ENCODE results near the gene PRIMPOL.
A peak's percentile ranks its signal among the peaks of the same experiment; 100 is the strongest.

Gene PRIMPOL

DNA sequence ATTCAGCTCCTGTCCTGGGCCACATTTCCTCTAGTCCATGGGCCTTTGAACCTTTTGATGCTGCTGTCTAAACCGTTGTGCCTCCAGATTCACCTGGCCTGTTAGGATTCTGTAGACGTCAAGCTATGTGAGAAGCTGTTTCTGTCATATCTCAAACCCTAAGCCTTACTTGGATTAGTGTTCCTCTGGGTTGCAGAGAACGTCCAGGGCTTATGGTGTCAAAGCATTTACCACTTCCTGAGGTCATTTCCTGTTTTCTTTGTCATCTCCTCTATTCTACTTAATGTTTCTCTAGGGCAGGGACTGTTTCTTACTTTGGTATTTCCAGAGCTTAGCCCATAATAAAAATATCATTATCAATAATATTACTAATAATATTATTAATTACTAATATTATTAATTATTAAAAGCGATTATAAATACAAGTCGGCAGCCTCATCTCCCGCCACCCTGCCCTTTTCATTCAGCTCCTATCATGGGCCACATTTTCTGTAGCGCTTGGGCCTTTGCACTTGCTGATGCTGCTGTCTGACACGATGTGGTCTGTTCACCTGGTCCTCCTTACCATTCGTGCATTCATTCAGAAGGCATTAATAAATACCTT is 19.1 kb downstream of the PRIMPOL start:
- H3K27ac Mint-ChIP-seq = peak overlapping the region; percentile 42
- H3K4me1 Mint-ChIP-seq = peaks cover 11% of the 10 kb centered on the region
- no peaks in the 10 kb centered on the region for H3K27me3 Mint-ChIP-seq
- DNase-seq (ENCODE audit: low spot score in 2 of 2) (no peak), ATAC-seq (ENCODE audit: low read depth) (peak; percentile 27)
- H3K9me3 Mint-ChIP-seq = no peaks in the 10 kb centered on the region
- no peak overlapping the region for H3K4me3 Mint-ChIP-seq
- H3K36me3 Mint-ChIP-seq = peaks cover 19% of the 10 kb centered on the region

DNA sequence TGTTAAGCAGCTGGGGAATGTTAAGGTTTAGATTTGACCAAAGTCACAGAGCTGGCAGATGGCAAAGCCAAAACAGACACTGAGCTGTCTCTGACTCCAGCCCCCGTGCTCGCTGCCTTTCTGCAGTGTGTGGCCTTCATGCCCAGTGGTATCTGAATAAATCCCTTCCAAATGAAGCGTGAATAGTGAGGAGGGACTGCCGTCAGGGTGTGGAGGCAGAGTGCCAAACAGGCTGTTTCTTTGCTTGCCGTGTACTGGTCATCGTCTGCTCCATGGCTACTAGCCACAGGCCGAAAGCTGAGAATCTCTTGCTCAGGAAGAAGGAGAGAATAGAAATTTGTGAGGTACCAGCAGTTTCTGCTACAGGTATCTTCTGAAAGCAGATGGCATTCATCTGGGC is 19.7 kb downstream of the PRIMPOL start:
- peak overlapping the region; percentile 42 for H3K27ac Mint-ChIP-seq
- H3K36me3 Mint-ChIP-seq = peaks cover 23% of the 10 kb centered on the region
- H3K4me3 Mint-ChIP-seq = no peak overlapping the region
- no peak for ATAC-seq (ENCODE audit: low read depth)
- no peak for DNase-seq (ENCODE audit: low spot score in 2 of 2)
- H3K9me3 Mint-ChIP-seq = no peaks in the 10 kb centered on the region
- peaks cover 11% of the 10 kb centered on the region for H3K4me1 Mint-ChIP-seq
- H3K27me3 Mint-ChIP-seq = no peaks in the 10 kb centered on the region

DNA sequence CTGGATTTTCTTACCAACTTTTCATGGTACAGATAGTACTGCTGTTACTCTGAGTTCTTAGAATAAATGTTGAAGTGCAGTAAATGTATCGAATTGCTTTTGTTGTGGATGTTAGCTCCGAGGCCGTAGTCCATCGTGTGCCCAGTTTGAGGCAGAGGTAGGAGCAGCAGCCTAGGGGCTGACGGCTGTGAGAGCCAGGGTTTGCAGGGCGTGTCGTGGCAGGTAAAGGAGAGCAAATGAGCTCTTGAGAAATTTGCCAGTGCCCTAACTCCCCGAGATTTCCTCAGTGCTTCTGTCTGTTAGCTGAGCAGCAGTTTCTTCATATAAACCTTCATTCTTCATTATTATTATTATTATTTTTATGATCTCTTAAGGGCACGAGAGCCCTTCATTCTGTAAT is 21.6 kb downstream of the PRIMPOL start:
- peaks cover 24% of the 10 kb centered on the region for H3K36me3 Mint-ChIP-seq
- H3K9me3 Mint-ChIP-seq = no peaks in the 10 kb centered on the region
- ATAC-seq (ENCODE audit: low read depth) = no peak
- no peak overlapping the region for H3K4me3 Mint-ChIP-seq
- H3K4me1 Mint-ChIP-seq = peaks cover 11% of the 10 kb centered on the region
- H3K27ac Mint-ChIP-seq = no peak overlapping the region
- H3K27me3 Mint-ChIP-seq = no peaks in the 10 kb centered on the region
- no peak for DNase-seq (ENCODE audit: low spot score in 2 of 2)

DNA sequence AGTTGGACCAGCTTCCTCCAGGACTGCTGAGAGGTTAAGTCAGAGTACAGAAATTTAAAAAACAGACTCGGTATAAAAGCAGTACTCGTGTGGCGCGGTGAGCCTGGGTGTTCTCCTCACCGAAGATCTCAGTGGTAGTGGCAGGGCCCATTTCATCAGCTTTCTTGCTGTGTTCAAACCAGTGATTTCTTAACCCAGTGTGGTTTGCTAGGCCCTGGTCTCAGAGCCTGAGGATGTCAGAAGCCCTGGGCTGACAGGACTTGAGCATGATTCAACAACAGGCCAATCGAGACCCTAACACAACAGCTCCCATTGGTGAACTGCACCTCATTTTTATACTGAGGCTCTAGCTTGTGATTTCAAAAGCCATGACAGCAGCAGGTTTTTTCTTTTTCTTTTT is 23.2 kb downstream of the PRIMPOL start:
- H3K9me3 Mint-ChIP-seq = no peaks in the 10 kb centered on the region
- no peaks in the 10 kb centered on the region for H3K27me3 Mint-ChIP-seq
- no peak for DNase-seq (ENCODE audit: low spot score in 2 of 2)
- H3K27ac Mint-ChIP-seq = no peak overlapping the region
- no peak overlapping the region for H3K4me3 Mint-ChIP-seq
- H3K36me3 Mint-ChIP-seq = peaks cover 17% of the 10 kb centered on the region
- ATAC-seq (ENCODE audit: low read depth) = no peak
- H3K4me1 Mint-ChIP-seq = peaks cover 11% of the 10 kb centered on the region

DNA sequence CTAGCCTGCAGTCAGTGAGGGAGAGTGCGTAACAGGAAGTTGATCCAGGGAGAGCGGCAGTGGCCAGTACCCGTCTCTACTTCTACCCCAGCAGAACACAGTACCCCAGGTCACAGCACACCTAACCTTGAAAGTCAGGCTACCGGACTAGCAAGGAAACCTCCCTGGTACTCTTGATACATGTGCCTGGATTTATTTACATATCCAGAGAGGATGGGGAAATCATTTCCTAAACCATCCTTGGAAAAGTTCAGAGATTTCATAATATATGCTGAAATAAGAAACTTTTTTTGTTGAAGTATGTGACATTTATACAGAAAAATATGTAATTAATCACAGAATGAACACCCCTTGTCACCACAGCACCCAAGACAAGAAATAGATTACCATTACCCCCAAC is 24.5 kb downstream of the PRIMPOL start:
- no peak for ATAC-seq (ENCODE audit: low read depth)
- Mint-ChIP-seq H3K27me3 (no peaks in the 10 kb centered on the region), H3K4me1 (peaks cover under 1% of the 10 kb centered on the region), H3K36me3 (peaks cover 8% of the 10 kb centered on the region), H3K4me3 (no peak overlapping the region), H3K27ac (peak overlapping the region; percentile 19), H3K9me3 (no peaks in the 10 kb centered on the region)
- DNase-seq (ENCODE audit: low spot score in 2 of 2) = no peak

DNA sequence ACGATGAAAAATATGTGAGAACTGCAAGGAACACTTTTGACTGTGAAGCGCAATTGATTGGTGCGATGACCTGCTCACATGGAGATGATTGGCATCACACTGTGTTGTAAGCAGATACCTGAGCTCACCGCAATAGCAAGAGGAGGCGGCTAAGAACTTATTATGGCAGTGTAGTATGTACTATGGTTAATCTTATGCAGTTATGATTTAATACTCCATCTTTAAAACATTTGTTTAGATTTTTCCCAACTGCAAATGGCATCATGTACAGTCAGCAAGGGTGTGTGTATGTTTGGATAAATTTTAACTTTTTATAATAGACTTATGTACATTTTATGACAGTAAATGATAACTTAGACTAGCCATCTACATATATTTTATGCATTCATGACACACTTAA is 25.5 kb downstream of the PRIMPOL start:
- no peaks in the 10 kb centered on the region for H3K9me3 Mint-ChIP-seq
- no peaks in the 10 kb centered on the region for H3K27me3 Mint-ChIP-seq
- no peak overlapping the region for H3K27ac Mint-ChIP-seq
- no peak overlapping the region for H3K4me3 Mint-ChIP-seq
- no peak for DNase-seq (ENCODE audit: low spot score in 2 of 2)
- peaks cover 8% of the 10 kb centered on the region for H3K36me3 Mint-ChIP-seq
- no peaks in the 10 kb centered on the region for H3K4me1 Mint-ChIP-seq
- ATAC-seq (ENCODE audit: low read depth) = no peak

DNA sequence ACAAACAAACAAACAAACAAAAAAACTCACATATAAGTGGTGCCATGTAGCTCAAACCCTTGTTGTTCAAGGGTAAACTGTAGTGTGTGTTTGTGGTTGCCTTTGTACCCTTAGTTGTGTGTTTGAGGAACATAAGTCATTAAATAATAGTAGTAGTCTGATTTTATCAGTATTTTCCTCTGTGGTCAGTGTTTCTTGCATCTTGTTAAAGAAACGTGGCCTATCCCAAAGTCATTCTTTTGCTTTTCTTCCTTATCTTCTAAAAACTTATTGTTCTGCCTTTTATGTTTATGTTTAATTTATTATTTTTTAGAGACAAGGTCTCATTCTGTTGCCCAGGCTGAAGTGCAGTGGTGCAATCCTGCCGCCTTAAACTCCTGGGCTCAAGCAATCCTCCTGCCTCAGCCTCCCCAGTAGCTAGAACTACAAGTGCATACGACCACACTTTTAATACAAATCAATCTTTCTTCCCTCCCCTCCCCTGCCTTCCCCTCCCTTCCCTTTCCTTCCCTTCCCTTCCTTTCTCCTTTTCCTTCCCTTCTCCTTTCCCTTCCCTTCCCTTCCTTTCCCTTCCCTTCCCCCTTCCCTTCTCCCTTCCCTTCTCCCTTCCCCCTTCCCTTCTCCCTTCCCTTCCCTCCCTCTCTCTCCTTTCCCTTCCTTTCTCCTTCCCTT is 26.4 kb downstream of the PRIMPOL start:
- Mint-ChIP-seq H3K36me3 (peaks cover 10% of the 10 kb centered on the region), H3K27me3 (no peaks in the 10 kb centered on the region), H3K4me3 (no peak overlapping the region), H3K27ac (no peak overlapping the region), H3K4me1 (no peaks in the 10 kb centered on the region), H3K9me3 (no peaks in the 10 kb centered on the region)
- ATAC-seq (ENCODE audit: low read depth) = no peak
- DNase-seq (ENCODE audit: low spot score in 2 of 2) = no peak

DNA sequence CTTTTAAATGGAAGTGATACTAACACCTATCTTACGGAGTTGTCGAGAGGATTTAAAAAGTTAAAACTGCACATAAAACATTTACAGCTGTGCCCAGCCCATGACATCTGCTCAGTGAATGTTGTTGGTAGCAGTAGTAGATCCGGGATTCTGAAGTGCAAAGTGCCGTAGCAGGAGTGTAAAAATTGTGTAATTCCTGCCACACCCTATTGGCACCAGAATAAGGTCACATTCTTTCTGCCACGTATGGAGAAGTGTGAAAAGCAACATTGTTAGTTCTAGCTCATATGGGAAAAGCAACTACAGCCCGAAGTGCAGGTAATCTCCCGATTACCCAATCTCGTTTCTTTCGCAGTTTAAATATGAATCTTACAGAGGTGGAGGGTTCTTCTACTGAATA is 31.2 kb downstream of the PRIMPOL start:
- Mint-ChIP-seq H3K27ac (no peak overlapping the region), H3K27me3 (no peaks in the 10 kb centered on the region), H3K4me3 (no peak overlapping the region), H3K36me3 (peaks cover 5% of the 10 kb centered on the region), H3K4me1 (peaks cover 3% of the 10 kb centered on the region), H3K9me3 (no peaks in the 10 kb centered on the region)
- DNase-seq (ENCODE audit: low spot score in 2 of 2) (no peak), ATAC-seq (ENCODE audit: low read depth) (no peak)

DNA sequence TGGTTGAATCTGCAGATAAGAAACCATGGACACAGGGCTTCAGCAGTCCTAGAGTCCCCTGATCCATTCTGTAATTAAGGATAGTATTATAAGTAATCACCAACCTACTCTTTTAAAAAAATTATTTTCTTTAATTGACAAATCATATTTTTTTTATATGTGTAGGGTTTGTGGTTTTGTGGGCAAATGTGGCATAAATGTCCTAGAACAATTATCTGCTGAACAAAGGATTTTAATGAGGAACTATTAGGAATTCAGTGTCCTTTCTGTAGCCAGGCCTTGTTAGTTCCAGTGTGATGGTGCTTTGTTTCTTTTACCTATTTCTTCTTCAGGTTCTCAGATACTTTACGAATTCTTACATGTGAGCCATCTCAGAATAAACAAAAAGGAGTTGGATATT is 32.4 kb downstream of the PRIMPOL start:
- Mint-ChIP-seq H3K27me3 (no peaks in the 10 kb centered on the region), H3K9me3 (no peaks in the 10 kb centered on the region), H3K4me3 (no peak overlapping the region), H3K36me3 (peaks cover 5% of the 10 kb centered on the region), H3K27ac (no peak overlapping the region), H3K4me1 (peaks cover 3% of the 10 kb centered on the region)
- no peak for DNase-seq (ENCODE audit: low spot score in 2 of 2)
- ATAC-seq (ENCODE audit: low read depth) = no peak

DNA sequence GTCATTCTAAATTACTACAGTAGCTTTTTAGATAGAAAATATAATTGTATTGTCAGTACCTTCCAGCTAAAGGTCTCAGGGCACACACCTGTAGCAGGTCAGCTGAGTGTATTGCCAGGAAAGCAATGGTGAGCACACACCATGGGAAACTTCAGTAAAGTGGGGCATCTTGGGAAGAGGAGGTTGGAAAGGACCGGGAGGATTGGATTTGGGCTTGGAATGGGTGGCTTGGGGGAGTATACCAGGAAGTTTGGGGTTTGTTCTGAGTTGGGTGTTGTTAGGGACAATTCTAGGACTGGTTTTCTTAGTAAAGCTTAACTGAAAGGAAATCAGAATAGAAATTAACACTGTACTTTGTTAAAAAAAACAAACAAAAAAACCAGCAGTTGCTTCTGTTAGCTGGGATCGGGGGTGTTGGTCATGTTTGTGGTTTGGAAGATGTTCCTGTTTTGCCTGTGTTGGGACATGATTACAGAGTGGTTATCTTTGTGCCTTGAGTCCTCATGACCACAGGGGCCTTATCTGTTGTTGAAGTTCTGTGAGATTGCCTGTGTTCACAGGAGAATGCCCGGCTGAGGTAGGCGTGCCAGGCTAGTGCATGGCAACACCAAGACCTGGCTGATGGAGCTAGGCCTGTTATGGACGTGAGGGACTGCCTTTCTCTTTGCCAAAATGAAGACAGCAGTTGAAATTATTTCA is 35.1 kb downstream of the PRIMPOL start:
- no peaks in the 10 kb centered on the region for H3K27me3 Mint-ChIP-seq
- DNase-seq (ENCODE audit: low spot score in 2 of 2) = no peak
- no peak overlapping the region for H3K4me3 Mint-ChIP-seq
- peaks cover 3% of the 10 kb centered on the region for H3K4me1 Mint-ChIP-seq
- no peak overlapping the region for H3K27ac Mint-ChIP-seq
- no peaks in the 10 kb centered on the region for H3K9me3 Mint-ChIP-seq
- H3K36me3 Mint-ChIP-seq = peaks cover 9% of the 10 kb centered on the region
- no peak for ATAC-seq (ENCODE audit: low read depth)

DNA sequence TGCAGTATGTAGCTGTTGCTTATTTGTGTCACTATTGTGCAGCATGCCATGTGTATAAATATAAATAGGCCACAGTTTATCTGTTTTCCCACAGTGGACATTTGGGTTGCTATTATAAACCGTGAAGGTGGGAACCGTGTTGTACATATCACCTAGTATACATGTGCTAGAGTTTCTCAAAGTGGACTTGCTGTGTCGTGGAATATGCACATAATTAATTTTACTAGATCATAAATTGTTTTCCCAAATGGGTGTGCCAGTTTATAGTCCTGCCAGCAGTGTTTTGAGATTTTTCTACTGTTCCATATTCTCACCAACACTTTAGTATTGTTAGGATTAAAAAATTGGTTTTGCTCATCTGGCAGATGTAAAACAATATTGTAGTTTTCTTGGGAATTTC is 38.5 kb downstream of the PRIMPOL start:
- ATAC-seq (ENCODE audit: low read depth) (no peak), DNase-seq (ENCODE audit: low spot score in 2 of 2) (no peak)
- H3K9me3 Mint-ChIP-seq = no peaks in the 10 kb centered on the region
- peak overlapping the region; percentile 60 for H3K27ac Mint-ChIP-seq
- no peak overlapping the region for H3K4me3 Mint-ChIP-seq
- H3K36me3 Mint-ChIP-seq = peaks cover 11% of the 10 kb centered on the region
- H3K4me1 Mint-ChIP-seq = peaks cover 3% of the 10 kb centered on the region
- no peaks in the 10 kb centered on the region for H3K27me3 Mint-ChIP-seq

DNA sequence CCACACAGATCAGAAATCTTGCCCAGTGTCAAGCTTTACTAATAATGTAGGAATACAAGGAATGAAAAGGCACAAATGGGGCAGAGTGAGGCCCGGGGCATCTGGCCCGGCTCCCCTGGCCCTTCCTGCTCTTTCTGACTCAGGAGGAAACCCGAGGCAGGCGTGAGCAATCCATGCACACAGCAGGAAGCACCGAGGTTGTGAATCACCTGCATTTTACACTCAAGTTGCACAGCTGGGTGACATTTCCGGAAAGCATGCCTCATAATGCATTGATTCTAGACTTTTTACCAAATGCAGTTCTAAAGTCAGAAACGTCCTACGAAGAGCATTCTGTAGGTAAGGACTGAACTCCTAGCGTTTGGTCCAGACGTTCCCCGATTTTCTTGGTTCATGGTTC is 38.9 kb downstream of the PRIMPOL start:
- Mint-ChIP-seq H3K4me1 (peaks cover 3% of the 10 kb centered on the region), H3K9me3 (no peaks in the 10 kb centered on the region), H3K27ac (no peak overlapping the region), H3K27me3 (no peaks in the 10 kb centered on the region), H3K4me3 (no peak overlapping the region), H3K36me3 (peaks cover 11% of the 10 kb centered on the region)
- ATAC-seq (ENCODE audit: low read depth) = no peak
- DNase-seq (ENCODE audit: low spot score in 2 of 2) = no peak

DNA sequence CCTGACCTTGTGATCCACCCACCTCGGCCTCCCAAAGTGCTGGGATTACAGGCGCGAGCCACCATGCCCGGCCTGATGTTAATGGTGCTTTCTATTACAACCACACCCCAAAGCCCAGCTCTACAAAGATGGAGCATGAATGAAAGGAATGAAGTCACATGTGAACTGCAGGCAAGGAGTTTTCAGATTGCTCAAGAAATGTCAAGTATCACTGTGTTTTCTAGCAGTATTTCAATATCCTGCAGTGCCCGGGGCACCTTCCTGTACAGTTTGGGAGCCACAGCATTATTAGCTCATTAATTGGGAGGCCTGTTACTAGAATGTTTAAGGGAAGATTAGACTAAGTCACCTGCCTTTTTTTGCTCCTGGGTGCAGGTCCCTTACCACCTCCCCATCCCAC is 40.1 kb downstream of the PRIMPOL start:
- ATAC-seq (ENCODE audit: low read depth) (no peak), DNase-seq (ENCODE audit: low spot score in 2 of 2) (no peak)
- peaks cover 12% of the 10 kb centered on the region for H3K36me3 Mint-ChIP-seq
- no peaks in the 10 kb centered on the region for H3K4me1 Mint-ChIP-seq
- H3K4me3 Mint-ChIP-seq = no peak overlapping the region
- H3K9me3 Mint-ChIP-seq = no peaks in the 10 kb centered on the region
- no peak overlapping the region for H3K27ac Mint-ChIP-seq
- H3K27me3 Mint-ChIP-seq = no peaks in the 10 kb centered on the region

DNA sequence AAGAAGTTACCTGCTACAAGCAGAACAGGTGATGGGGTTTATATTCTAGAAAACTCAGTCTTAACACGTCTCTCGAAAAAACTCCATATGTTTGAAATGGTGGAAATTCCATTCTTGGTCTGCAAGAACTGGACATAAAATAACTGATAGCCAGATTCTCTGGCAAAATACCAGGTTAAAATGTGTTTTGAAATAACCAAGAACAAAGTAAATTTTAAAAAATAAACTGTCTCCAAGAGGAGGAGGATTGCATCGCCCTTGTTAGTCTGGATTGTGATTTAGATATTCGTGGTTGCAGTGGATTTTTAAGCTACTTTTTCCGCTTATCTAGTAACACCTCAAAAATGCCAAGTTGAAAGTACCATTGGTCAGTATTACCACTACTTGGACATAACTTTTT is 43.5 kb downstream of the PRIMPOL start:
- no peaks in the 10 kb centered on the region for H3K27me3 Mint-ChIP-seq
- no peak overlapping the region for H3K27ac Mint-ChIP-seq
- H3K9me3 Mint-ChIP-seq = no peaks in the 10 kb centered on the region
- H3K4me3 Mint-ChIP-seq = no peak overlapping the region
- ATAC-seq (ENCODE audit: low read depth) = no peak
- H3K36me3 Mint-ChIP-seq = peaks cover 10% of the 10 kb centered on the region
- no peak for DNase-seq (ENCODE audit: low spot score in 2 of 2)
- no peaks in the 10 kb centered on the region for H3K4me1 Mint-ChIP-seq
